ENCODE data around the gene MRPL20.
A peak's percentile ranks its signal among the peaks of the same experiment; 100 is the strongest.
"Not testable (repeated sequence)": the region's sequence is repeated elsewhere in the genome, so short reads cannot be mapped to it uniquely, and the experiment has no call there.

MRPL20 gene

DNA sequence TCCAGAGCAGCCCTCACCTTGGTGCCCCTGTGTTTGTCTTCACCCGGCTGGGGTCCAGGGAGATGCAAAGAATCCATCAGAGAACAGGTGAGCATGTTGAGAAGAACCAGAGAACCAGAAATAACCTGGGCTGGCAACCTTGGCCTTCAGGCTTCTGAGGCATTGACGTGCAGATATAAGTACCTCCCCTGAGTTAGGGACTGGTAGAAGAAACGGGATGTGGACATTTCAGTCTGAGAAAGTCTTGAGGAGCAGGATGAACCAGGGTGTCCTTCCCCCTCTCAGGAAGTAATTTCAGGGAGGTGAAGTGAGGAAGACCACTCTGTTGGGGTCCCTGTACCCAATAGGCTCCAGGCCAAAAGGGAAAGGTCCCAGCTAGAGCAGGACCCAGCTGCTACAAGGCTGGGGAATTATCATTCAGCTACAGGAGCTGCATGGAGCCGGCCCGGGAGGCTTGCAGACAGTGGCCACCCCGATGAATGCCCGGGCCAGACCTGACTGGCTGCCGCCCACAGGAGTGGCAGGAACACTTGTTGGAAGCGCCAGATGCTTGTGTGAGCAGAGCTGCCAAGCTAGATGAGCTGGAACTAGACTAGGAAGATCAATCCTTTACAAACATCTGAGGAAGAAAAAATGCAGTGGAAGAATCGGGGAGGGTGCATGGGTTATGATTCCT lies 30.4 kb downstream of the MRPL20 start:
- TF ChIP-seq GATA1 (IDR thresholded peaks at IDR 0.05; ENCODE audit: low read depth, low read length) (no peak), POLR2A (IDR thresholded peaks at IDR 0.05; ENCODE audit: low read length) (no peak)
- no peak for DNase-seq

DNA sequence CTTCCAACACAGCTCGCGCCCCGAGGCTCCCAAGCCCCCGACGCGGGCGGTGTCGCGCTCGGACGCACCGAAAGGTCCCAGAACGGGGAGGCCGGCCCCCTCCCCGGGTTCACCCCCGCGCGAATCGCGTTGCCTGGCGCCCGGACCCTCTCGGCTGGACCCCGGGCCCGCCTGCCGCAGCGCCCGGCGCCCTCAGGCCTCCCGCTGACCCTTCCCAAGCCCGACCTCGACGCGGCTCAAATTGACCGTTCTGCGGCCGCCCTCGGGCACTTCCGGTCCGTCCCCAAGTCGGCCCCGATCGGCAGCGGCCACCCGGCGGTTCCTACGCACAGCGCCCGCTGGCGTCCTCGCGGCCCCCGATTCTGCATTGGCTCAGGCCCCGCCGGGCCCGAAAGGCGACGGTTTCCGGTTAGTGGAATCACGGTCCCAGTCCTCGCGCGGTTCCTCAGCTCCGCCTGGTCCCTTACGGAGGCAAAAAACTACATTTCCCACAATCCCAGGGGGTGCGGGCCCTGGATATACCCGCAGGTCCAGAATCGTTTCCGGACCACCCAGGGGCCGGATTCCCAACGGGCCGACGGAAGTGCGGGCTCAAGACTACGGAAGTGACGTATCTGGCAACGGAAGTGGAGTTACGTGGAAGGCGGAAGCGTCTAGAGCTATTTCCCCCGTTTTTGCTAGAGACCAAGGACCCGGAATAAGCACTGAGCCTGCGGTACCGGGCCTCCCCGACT lies 32.0 kb downstream of the MRPL20 start, which contains the start of gene AURKAIP1:
AURKAIP1 (minus strand) TSS at position 279 of the 734 bp plus-strand sequence. CDS start 451 bp downstream, outside the sequence.
- DNase-seq, result peak; percentile 99 to 100
- TF ChIP-seq GATA1 (IDR thresholded peaks at IDR 0.05; ENCODE audit: low read depth, low read length) (no peak), POLR2A (IDR thresholded peaks at IDR 0.05; ENCODE audit: low read length) (peak; percentile 72)

DNA sequence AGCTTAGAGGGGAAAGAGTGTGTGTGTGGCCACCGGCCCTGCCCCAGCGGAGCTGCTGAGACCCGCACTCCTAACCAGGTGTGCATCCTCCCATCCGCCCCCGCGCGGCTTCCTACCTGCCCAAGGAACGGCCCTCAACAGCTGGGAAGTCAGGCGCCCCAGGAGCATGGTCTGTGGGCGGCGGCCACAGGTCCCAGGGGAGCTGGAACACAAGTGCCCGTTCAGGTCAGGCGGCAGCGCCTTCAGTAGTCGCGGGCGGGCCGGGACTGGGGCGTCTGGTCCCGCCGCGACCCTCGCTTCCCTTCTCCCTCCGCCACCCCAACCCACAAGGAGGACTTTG lies 32.5 kb downstream of the MRPL20 start:
- no peak for TF ChIP-seq GATA1 (IDR thresholded peaks at IDR 0.05; ENCODE audit: low read depth, low read length)
- DNase-seq, result no peak

DNA sequence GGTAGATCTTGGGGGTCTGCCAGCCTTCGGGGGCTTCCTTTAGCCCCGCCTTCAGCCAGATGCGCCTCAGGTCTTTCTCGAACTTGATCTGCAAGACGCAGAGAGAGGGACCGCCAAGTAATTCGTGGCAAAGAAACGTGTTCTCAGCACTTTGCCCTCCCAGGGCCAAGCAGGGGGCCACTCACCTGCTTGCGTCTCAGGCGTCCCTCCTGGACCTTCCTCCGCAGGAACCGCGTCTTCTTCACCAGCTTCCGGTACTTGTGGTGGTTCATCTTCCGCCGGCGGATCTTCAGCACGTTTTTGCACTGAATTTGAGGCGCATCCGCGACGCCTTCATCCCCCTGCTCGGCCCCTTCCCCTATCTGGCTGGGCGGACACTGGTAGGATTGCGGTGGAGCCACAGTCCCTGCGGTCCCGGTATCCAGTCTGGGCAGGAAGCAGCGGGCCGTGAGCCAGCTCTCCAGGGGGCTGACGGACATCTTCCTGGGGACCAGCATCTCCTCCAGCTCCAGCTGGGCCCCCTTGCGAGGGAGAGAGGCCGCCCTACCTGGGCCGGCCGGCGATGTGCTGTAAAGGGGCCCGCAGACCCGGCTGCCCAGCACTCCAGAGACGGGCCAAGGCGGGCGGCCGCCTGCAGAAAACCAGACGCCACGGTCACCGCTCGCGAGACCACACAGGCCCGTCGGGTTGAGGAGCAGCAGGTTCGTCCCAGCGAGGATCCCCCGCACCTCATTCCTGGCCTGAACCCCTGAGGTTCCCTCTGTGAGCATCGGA lies 33.1 kb downstream of the MRPL20 start:
- peak; percentile 42 to 56 for DNase-seq
- TF ChIP-seq POLR2A (IDR thresholded peaks at IDR 0.05; ENCODE audit: low read length) (no peak), GATA1 (IDR thresholded peaks at IDR 0.05; ENCODE audit: low read depth, low read length) (no peak)

DNA sequence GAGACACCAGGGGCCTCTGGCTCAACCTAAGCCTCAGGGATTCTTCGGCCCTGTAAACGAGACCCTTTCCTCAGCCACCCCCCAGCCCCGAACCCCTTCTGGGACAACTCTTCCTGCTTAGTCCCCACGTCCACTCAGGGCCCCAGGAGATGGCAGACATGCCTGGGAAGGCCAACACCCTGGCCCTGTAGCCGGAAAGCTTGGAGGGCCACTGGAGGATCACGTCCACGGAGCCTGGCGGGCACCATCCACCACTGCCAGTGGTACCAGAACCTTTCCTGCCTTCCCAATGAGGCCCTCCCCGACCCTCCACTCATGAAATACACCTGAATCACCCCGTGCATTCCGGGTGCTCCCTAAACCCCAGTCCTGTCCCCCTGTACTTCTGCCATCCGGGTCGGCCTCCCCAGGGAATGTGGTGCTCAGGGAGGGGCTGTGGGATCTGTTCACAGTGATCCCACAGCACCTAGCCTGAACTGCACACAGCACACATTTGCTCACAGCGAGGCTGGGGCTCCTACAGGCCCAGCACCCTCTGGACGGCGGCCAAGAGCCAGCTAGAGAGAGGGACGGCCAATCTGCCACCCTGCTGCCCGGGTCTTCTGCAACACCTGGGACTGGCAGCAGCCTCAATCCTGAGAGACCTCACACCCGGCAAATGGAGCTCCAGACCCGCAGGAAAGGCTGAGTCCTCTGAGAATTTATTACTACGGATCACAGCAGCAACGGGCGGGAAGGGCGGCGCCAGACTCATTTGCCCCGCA lies 33.9 kb downstream of the MRPL20 start:
- TF ChIP-seq POLR2A (IDR thresholded peaks at IDR 0.05; ENCODE audit: low read length) (no peak), GATA1 (IDR thresholded peaks at IDR 0.05; ENCODE audit: low read depth, low read length) (no peak)
- no peak for DNase-seq

DNA sequence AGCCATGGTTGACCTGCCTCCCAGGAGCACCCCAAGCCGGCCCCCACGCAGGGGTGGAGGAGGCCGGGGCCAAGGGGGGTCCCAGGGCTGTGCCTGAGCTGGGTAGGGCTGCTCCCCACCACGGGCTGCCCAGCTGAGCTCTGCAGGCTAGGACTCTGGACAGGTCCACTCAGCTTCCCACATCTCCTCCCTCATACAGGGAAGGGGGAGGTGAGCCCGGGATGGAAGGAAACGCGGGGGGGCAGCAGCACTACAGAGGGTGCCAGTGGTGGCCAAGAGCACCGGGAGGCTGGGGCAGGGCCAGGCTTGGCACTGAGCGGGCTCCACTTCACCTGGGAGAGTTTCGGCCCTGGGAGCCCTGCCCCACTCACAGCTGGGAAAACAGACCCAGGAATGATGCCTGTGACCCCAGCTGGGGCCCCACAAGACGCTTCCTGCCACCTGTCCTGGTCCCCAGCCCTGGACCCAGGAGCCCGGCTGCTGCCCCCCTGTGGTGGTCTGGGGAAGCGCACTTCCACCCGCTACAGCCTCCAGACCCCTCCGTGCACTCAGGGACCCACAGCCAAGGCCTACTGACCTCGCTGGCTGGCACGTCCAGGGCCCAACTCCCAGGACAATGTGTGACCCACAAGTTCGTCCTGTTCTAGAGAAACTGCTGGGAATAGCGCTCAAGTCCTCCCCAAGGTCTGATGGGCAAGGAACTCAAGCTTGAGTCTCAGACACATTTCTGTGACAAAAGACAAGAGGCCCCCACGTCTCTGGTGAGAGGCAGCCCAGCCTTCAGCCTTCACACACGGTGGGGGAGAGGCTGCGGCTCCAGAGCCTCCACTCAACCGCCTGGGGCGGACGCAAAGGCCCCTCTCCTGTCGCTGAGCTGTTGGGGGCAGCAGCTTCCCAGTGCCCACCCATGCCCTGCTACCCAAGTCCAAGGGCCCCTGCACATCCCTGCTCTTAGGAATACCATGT lies 35.1 kb downstream of the MRPL20 start:
- TF ChIP-seq POLR2A (IDR thresholded peaks at IDR 0.05; ENCODE audit: low read length) (no peak), GATA1 (IDR thresholded peaks at IDR 0.05; ENCODE audit: low read depth, low read length) (no peak)
- DNase-seq, result peak; percentile 63 to 79

DNA sequence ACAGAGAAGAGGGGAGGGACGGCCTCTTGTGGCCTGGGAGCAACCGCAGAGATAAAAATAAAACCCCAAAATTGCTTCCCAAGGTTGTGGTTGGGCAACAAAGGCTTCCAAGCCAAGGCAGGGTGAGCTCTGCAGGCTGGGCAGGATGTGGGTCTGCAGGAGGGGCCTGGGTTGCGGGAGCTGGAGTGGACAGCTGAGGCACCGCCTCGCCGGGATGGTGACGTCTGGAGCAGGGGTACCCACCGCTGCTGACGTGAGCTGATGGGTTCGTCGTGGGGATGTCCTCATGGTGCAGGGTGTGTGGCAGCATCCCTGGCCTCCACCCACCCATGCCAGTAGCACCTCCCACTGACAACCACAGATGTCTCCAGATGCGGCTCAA lies 35.7 kb downstream of the MRPL20 start:
- no peak for TF ChIP-seq GATA1 (IDR thresholded peaks at IDR 0.05; ENCODE audit: low read depth, low read length)
- TF ChIP-seq POLR2A (IDR thresholded peaks at IDR 0.05; ENCODE audit: low read length), result peak; percentile 28
- no peak for DNase-seq

DNA sequence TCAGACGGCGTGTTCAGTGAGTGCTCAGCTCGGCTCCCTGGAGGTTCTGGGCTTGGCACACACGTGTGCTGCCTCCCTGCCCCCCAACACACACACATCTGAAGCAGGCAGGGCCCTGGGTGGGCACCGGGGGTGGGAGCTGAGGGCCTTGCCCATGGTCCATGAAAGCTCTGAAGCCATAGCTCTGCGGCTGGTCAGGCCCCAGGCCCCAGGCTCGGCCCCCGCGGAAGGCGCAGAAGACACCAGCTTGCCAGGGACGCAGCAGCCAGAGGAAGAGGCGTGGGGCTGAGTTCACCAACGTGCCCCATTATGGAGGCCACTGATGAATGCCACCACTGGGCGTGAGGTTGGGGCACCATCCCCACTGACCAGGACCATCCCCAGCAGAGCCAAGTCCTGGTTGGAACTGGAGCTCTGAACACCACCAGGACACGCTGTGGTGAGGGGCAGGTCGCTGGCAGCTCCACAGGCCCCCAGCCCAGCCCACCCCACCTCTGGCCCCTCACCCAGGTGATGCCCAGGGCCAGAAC lies 36.3 kb downstream of the MRPL20 start:
- no peak for DNase-seq
- TF ChIP-seq GATA1 (IDR thresholded peaks at IDR 0.05; ENCODE audit: low read depth, low read length) (no peak), POLR2A (IDR thresholded peaks at IDR 0.05; ENCODE audit: low read length) (no peak)

DNA sequence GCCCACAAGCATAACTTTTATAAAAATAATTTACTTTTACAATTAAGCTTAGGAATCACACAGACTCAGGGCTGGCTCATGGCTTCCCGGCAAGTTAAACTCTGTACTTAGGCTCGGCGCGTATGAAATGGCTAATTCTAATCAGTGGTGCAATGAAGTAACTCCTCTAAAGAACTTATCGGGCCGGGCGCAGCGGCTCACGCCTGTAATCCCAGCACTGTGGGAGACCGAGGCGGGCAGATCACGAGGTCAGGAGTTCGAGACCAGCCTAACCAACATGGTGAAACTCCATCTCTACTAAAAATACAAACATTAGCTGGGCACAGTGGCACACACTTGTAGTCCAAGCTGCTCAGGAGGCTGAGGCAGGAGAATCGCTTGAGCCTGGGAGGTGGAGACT lies 37.0 kb downstream of the MRPL20 start:
- not testable (repeated sequence) for DNase-seq

DNA sequence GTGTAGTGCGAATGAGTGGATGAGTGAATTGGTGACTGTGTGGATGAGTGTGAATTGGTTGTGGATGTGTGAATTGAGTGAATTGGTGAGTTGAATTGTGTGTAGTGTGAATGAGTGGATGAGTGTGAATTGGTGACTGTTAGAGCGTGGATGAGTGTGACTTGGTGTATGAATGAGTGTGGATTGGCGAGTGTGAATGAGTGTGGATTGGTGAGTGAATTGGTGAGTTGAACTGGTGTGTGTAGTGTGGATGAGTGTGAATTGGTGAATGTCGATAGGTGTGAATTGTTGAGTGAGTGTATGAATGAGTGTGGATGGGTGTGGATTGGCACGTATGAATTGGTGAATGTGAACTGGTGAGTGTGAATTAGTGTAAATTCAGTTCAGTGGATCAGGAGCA lies 39.8 kb downstream of the MRPL20 start:
- TF ChIP-seq GATA1 (IDR thresholded peaks at IDR 0.05; ENCODE audit: low read depth, low read length) (no peak), POLR2A (IDR thresholded peaks at IDR 0.05; ENCODE audit: low read length) (no peak)
- peak in 1 of 2 experiments; percentile 71 for DNase-seq

DNA sequence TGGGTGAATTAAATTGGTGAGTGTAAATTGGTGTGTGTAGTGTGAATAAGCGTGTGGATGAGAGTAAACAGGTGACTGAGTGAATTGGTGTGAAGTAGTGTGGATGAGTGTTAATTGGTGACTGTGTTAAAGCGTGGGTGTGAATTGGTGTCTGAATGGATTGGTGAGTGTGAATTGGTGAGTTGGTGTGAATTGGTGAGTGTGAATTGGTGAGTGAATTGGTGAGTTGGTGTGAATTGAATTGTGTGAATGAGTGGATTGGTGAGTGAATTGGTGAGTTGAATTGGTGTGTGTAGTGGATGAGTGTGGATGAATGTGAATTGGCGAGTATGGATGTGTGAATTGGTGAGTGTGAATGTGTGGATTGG lies 40.4 kb downstream of the MRPL20 start:
- peak in 1 of 2 experiments; percentile 74 for DNase-seq
- TF ChIP-seq GATA1 (IDR thresholded peaks at IDR 0.05; ENCODE audit: low read depth, low read length) (no peak), POLR2A (IDR thresholded peaks at IDR 0.05; ENCODE audit: low read length) (no peak)

DNA sequence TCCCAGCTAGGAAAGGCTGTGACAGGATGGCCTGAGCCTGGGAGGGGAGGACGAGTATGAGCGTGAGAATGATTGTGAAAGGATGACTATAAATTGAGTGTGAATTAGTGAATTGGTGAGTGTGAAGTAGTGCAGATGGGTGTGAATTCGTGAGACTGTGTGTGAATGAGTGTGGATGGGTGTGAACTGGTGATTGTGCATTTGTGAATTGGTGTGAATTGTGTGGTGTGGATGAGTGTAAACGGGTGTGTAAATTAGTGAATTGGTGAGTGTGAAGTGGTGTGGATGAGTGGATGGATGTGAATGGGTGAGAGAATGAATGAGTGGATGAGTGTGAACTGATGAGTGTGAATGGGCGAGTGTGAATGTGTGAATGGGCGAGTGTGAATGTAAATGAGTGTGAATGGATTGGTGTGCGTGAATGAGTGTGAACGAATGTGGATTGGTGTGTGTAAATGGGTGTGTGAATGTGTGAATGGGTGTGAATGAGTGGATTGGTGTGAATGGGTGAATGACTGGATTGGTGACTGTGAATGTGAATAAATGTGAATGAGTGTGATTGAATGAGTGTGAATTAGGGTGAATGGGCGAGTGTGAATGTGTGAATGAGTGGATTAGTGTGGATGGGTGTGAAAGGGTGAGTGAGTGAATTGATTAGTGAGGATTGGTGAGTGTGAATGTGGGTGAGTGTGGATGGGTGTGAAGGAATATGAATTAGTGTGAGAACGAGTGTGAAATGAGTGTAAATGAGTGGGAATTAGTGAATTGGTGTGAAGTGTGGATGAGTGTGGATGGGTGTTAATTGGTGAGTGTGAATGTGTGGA lies 41.0 kb downstream of the MRPL20 start:
- DNase-seq, result peak; percentile 57
- no peak for TF ChIP-seq POLR2A (IDR thresholded peaks at IDR 0.05; ENCODE audit: low read length)
- no peak for TF ChIP-seq GATA1 (IDR thresholded peaks at IDR 0.05; ENCODE audit: low read depth, low read length)

Measured in erythroblast (primary cell).